Neural cell (in vitro differentiated cells): ENCODE measurements around the gene RFX7. TPM values are rescaled to one million over a fixed set of nuclear protein-coding genes. Genes with fewer than 3 reads are reported as not detected.
A peak's percentile ranks its signal among the peaks of the same experiment; 100 is the strongest.

ENCODE experiments used
- H2AFZ ChIP-seq: fragments of 200-600, 300-800 bp; sonication (generic), shearing (Covaris generic); 2 replicates; pipeline ENCODE4 v1.6.0; 2014; ENCODE audit warnings: low read depth, mild to moderate bottlenecking, antibody characterized with exemption, low read length, moderate library complexity
- H3F3A ChIP-seq: fragments of 200-600 bp; shearing (Covaris generic); 2 replicates; pipeline ENCODE4 v1.6.1; 2016; ENCODE audit warnings: mild to moderate bottlenecking, moderate library complexity, mixed read lengths, antibody characterized with exemption, low read length; ENCODE audit not compliant: insufficient read depth, poor library complexity, severe bottlenecking
- H3K27ac ChIP-seq: fragments of 200-600, 300-800 bp; sonication (generic), shearing (Covaris generic); 2 replicates; pipeline ENCODE4 v1.5.1; 2014; ENCODE audit warnings: mild to moderate bottlenecking, low read length, moderate library complexity
- H3K27me3 ChIP-seq: fragments of 300-800, 200-600 bp; sonication (generic), shearing (Covaris generic); 2 replicates; pipeline ENCODE4 v1.6.0; 2014; ENCODE audit warnings: mild to moderate bottlenecking, low read depth, low read length, moderate library complexity; ENCODE audit not compliant: insufficient read depth
- H3K36me3 ChIP-seq: fragments of 300-800, 200-600 bp; sonication (generic), shearing (Covaris generic); 2 replicates; pipeline ENCODE4 v1.5.1; 2014; ENCODE audit warnings: mild to moderate bottlenecking, antibody characterized with exemption, low read length, moderate library complexity; ENCODE audit not compliant: insufficient read depth
- H3K4me2 ChIP-seq: fragments of 300-800, 200-600 bp; sonication (generic), shearing (Covaris generic); 2 replicates; pipeline ENCODE4 v1.6.0; 2014; ENCODE audit warnings: mild to moderate bottlenecking, low read length
- H3K4me3 ChIP-seq: fragments of 300-800, 200-600 bp; sonication (generic), shearing (Covaris generic); 2 replicates; pipeline ENCODE4 v1.5.1; 2014; ENCODE audit warnings: mild to moderate bottlenecking, low read length, moderate library complexity
- H3K79me2 ChIP-seq: fragments of 200-600 bp; shearing (Covaris generic); replicated peaks from 2 replicates; pipeline ENCODE4 v1.6.0; 2014; ENCODE audit warnings: mild to moderate bottlenecking, low read length, moderate library complexity; ENCODE audit not compliant: insufficient read depth
- H3K9ac ChIP-seq: fragments of 300-800, 200-600 bp; sonication (generic), shearing (Covaris generic); 2 replicates; pipeline ENCODE4 v1.6.1; 2016; ENCODE audit warnings: mild to moderate bottlenecking, low read length, mixed read lengths
- H3K9me2 ChIP-seq: fragments of 200-600 bp; shearing (Covaris generic); 2 replicates; pipeline ENCODE4 v1.6.1; 2016; ENCODE audit warnings: mild to moderate bottlenecking, low read length, mixed read lengths; ENCODE audit not compliant: insufficient read depth
- H3K9me3 ChIP-seq: fragments of 200-600, 300-800 bp; sonication (generic), shearing (Covaris generic); 2 replicates; pipeline ENCODE4 v1.6.1; 2016; ENCODE audit warnings: mild to moderate bottlenecking, mixed run types, low read length, moderate library complexity, mixed read lengths
- H4K20me1 ChIP-seq: fragments of 200-600 bp; shearing (Covaris generic); 2 replicates; pipeline ENCODE4 v1.6.1; 2016; ENCODE audit warnings: mild to moderate bottlenecking, mixed run types; ENCODE audit not compliant: insufficient read depth
- CTCF ChIP-seq: fragments of 450-650 bp; IDR thresholded peaks from 2 replicates; pipeline ENCODE4 v1.5.1; 2014; ENCODE audit warnings: antibody characterized with exemption, mild to moderate bottlenecking, moderate library complexity; ENCODE audit not compliant: poor library complexity, severe bottlenecking
- EP300 ChIP-seq: fragments of 450-650 bp; conservative IDR thresholded peaks from 2 replicates; pipeline ENCODE4 v1.6.1; 2014; ENCODE audit warnings: antibody characterized with exemption, mild to moderate bottlenecking, moderate library complexity; ENCODE audit not compliant: poor library complexity, severe bottlenecking
- EZH2 ChIP-seq: fragments of 200-600, 300-800 bp; shearing (Covaris generic), sonication (generic); IDR thresholded peaks from 2 replicates; pipeline ENCODE4 v1.6.1; 2014; ENCODE audit warnings: antibody characterized with exemption, low read length, borderline replicate concordance, mild to moderate bottlenecking; ENCODE audit not compliant: insufficient read depth, poor library complexity, severe bottlenecking
- MXI1 ChIP-seq: fragments of 450-650 bp; conservative IDR thresholded peaks from 2 replicates; pipeline ENCODE4 v1.6.1; 2014; ENCODE audit warnings: antibody characterized with exemption, mild to moderate bottlenecking; ENCODE audit not compliant: poor library complexity, severe bottlenecking
- POLR2AphosphoS5 ChIP-seq: IDR thresholded peaks from 2 replicates; pipeline ENCODE4 v1.6.1; 2012
- RAD21 ChIP-seq: fragments of 450-650 bp; conservative IDR thresholded peaks from 2 replicates; pipeline ENCODE4 v1.6.1; 2014; ENCODE audit warnings: antibody characterized with exemption, mild to moderate bottlenecking, moderate library complexity
- SMC3 ChIP-seq: fragments of 450-650 bp; conservative IDR thresholded peaks from 2 replicates; pipeline ENCODE4 v1.6.1; 2014; ENCODE audit warnings: antibody characterized with exemption, mild to moderate bottlenecking, moderate library complexity; ENCODE audit not compliant: poor library complexity
- TAF1 ChIP-seq: IDR thresholded peaks from 2 replicates; pipeline ENCODE4 v1.6.1; 2012; ENCODE audit warnings: low read depth
- polyA plus RNA-seq: library from polyadenylated mRNA; depleted of rRNA; stranded (reverse); fragments of >200 nt; gene quantifications from 2 replicates; pipeline ENCODE4 v1.2.3, GENCODE V29; 2014
- TF ChIP-seq, protein P1 (sequence below): IDR thresholded peaks from 2 replicates; pipeline ENCODE4 v1.6.1; 2012; ENCODE audit warnings: borderline replicate concordance

RFX7 gene
- polyA plus RNA-seq, 1 donor from 2014 or later = 12.9 TPM

DNA sequence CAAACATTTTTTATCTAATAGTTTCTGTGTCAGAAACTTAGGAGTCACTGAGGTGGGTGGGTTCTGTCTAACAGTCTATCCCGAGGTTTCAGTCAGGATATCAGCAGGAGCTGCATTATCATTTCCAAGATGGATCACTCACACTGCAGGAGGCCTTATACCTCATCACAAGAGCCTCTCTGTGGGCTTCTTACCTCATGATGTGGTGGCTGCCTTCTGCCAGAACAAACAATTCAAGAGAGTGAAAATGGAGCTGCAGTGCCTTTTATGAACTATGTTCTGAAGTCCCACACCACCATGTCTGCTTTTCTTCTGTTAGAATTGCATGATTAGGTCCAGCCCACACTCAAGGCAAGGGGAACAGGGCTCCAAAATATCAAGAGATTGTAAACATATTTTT lies 27.9 kb downstream of the RFX7 start:
- peak overlapping the region; percentile 29 for H3K27ac ChIP-seq
- peaks cover 10% of the 10 kb centered on the region for H3K9me3 ChIP-seq
- H3K36me3 ChIP-seq = peaks cover 5% of the 10 kb centered on the region
- peaks cover 62% of the 10 kb centered on the region for H3K79me2 ChIP-seq
- H3K9me2 ChIP-seq = no peaks in the 10 kb centered on the region
- H3K27me3 ChIP-seq = no peaks in the 10 kb centered on the region
- H3K4me2 ChIP-seq = no peak overlapping the region
- TF ChIP-seq, protein P1, sequence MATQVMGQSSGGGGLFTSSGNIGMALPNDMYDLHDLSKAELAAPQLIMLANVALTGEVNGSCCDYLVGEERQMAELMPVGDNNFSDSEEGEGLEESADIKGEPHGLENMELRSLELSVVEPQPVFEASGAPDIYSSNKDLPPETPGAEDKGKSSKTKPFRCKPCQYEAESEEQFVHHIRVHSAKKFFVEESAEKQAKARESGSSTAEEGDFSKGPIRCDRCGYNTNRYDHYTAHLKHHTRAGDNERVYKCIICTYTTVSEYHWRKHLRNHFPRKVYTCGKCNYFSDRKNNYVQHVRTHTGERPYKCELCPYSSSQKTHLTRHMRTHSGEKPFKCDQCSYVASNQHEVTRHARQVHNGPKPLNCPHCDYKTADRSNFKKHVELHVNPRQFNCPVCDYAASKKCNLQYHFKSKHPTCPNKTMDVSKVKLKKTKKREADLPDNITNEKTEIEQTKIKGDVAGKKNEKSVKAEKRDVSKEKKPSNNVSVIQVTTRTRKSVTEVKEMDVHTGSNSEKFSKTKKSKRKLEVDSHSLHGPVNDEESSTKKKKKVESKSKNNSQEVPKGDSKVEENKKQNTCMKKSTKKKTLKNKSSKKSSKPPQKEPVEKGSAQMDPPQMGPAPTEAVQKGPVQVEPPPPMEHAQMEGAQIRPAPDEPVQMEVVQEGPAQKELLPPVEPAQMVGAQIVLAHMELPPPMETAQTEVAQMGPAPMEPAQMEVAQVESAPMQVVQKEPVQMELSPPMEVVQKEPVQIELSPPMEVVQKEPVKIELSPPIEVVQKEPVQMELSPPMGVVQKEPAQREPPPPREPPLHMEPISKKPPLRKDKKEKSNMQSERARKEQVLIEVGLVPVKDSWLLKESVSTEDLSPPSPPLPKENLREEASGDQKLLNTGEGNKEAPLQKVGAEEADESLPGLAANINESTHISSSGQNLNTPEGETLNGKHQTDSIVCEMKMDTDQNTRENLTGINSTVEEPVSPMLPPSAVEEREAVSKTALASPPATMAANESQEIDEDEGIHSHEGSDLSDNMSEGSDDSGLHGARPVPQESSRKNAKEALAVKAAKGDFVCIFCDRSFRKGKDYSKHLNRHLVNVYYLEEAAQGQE = no peak
- TF ChIP-seq EZH2 = no peak
- no peak for TF ChIP-seq POLR2AphosphoS5
- no peak for TF ChIP-seq RAD21
- TF ChIP-seq MXI1 = no peak
- no peak for TF ChIP-seq CTCF
- no peak for TF ChIP-seq TAF1
- no peak for TF ChIP-seq EP300
- H3K9ac ChIP-seq = no peak overlapping the region
- H3F3A ChIP-seq = no peaks in the 10 kb centered on the region
- H2AFZ ChIP-seq = no peak overlapping the region
- no peak overlapping the region for H3K4me3 ChIP-seq
- H4K20me1 ChIP-seq = no peaks in the 10 kb centered on the region

DNA sequence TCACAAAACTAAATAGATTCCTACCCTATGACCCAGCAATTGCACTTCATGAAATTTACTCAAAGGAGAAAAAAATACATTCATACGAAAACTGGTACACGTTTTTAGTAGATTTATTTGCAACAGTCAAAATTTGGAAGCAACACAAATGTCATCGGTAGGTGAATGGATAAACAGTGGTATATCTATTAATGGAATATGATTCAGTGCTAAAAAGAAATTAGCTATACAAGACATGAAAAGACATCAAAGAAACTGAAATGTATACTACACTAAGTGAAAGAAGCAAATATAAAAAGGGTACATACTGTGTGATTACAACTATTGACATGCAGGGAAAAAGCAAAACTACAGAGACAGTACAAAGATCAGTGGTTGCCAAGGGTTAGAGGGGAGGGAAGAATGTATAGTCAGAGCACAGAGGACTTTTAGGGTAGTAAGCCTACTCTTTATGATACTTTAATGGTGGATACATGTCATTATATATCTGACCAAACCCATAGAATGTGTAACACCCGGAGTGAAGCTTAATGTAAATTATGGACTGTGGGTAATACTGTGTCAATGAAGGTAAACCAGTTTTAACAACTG lies 31.6 kb downstream of the RFX7 start:
- no peaks in the 10 kb centered on the region for H3K9me2 ChIP-seq
- H3K27ac ChIP-seq = no peak overlapping the region
- H3K4me3 ChIP-seq = no peak overlapping the region
- H4K20me1 ChIP-seq = no peaks in the 10 kb centered on the region
- no peak overlapping the region for H3K4me2 ChIP-seq
- no peak overlapping the region for H2AFZ ChIP-seq
- peaks cover 79% of the 10 kb centered on the region for H3K79me2 ChIP-seq
- H3K27me3 ChIP-seq = no peaks in the 10 kb centered on the region
- no peak for TF ChIP-seq CTCF
- no peak for TF ChIP-seq EP300
- TF ChIP-seq, protein P1 = no peak
- TF ChIP-seq EZH2 = no peak
- TF ChIP-seq TAF1 = no peak
- TF ChIP-seq POLR2AphosphoS5 = no peak
- no peak for TF ChIP-seq SMC3
- no peak for TF ChIP-seq RAD21
- no peak for TF ChIP-seq MXI1
- H3K9ac ChIP-seq = no peak overlapping the region
- peaks cover 5% of the 10 kb centered on the region for H3K36me3 ChIP-seq
- H3K9me3 ChIP-seq = peaks cover 6% of the 10 kb centered on the region
- no peaks in the 10 kb centered on the region for H3F3A ChIP-seq
